Limb (tissue), 2 donors: Measurements from ENCODE around the gene TP63.
"Not testable (repeated sequence)": the region's sequence is repeated elsewhere in the genome, so short reads cannot be mapped to it uniquely, and the experiment has no call there.

ENCODE experiments used
- DNase-seq, 2 donors: peaks; one replicate each; pipeline ENCODE4 v3.0.0-alpha.2; 2016; ENCODE audit errors: extremely low spot score in 2 of 2

TP63 gene

DNA sequence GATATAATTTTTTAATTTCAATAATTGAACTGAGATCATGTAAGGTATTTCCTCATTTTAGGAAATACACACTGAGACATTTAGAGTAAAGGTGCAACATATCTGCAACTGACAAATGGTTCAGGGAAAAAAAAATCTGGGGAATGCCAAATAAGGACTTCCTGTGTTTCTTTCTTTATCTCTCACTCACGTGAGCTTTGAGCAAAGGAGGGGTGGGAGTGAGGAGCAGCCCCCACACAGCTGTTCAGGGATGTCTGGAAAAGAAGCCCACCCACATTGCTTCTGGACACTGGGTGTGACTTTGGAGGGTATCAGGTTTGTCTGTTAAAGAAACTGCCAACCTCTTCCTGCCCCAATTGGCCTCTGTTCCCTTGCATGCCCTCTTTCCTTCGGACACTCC, 5.6 kb upstream of the TP63 start:
- peak in 1 of 2 donors; percentile 28 for DNase-seq

DNA sequence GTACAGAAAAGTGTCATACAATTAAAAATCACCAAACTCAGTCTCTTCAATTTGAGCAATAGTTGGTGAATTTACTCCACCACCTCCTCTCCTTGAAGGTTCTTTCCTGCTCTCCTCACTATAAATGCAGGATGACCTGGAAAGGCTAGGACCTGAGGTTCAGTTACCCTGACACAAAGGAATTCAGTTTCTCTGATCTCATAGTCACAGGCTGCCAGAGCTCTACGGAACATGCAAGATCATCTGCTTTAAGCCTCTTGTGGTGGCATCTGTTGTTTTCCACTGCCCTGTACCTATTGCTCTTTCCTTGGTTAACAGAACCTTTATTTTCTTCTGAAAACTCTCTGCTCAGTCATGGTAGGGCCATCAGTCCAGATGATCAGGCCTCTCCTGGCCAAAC, 4.9 kb upstream of the TP63 start:
- no peak for DNase-seq

DNA sequence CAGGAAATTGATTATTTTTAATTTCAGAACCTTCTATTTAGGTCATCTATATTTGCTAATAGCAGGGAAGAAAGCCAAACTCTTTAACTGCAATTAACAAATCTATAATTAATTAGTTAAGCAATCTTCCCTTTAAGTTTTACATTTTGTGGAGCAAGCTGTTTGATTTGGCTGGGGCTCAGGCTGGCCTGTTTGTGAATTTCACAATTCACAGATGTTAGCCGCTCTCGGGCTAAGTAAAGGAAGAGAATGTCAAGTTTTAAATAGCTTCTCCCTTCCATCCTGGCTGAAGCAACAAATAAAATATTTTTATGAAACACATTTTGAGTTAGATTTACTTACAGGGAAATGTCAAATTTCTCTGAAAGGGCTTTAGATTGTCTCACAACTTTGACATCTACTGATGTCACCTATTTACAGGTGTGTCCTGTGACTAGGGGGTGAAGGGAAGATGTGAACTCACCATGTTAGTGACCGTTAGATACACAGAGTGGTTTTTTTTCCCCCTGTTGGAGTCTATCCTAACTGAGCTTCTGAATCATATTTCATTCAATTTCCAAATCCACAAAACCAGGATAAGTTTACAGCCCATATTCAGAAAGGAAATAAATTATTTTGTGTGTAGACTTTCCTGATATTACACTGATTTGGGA, 1.3 kb upstream of the TP63 start:
- DNase-seq = no peak

DNA sequence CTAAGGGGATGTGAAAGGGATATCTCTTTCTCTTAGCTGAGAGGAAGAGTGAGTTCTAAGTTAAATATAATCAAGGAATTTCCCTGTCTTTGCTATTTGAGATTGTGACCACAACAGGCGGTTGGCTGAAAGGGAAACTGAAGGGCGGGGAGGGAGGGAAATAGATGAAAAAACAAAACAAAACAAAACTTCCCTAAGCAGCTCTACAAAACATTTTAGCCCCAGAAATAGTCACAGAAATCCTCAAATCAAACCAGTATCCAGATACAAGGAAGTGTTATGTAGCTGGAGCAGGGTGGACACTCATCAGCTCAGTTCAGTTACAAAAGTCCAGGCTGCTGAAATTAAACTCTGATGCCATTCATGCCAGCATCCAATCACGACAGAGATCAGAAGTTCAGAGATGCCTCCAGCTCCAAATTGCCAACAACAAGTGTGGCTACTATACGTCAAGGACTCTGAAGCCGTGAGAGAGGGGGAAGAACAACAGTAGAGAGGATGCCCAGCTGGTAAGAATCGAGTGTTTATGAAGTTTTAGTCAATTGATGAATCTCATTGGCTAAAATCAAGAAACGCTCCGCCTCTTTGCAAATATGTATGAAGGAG, 319 bp upstream of the TP63 start:
- DNase-seq = peak in 1 of 2 donors; percentile 9

DNA sequence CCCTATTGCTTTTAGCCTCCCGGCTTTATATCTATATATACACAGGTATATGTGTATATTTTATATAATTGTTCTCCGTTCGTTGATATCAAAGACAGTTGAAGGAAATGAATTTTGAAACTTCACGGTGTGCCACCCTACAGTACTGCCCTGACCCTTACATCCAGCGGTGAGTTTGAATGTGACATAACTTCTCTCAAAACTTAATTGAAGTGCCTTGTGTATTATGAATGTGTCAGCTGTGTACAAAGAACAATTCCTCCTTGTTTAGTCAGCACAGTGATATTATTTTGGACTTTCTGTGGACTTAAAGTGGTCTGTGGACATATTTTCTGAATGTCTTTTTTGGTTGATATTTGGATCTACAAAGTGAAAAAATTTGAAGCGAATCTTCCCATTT, 220 bp downstream of the TP63 start:
- DNase-seq = no peak

- DNase-seq = no peak
Measured at GRCh38 chr3:189632242-189632641, 1.1 kb downstream of the TP63 start.

DNA sequence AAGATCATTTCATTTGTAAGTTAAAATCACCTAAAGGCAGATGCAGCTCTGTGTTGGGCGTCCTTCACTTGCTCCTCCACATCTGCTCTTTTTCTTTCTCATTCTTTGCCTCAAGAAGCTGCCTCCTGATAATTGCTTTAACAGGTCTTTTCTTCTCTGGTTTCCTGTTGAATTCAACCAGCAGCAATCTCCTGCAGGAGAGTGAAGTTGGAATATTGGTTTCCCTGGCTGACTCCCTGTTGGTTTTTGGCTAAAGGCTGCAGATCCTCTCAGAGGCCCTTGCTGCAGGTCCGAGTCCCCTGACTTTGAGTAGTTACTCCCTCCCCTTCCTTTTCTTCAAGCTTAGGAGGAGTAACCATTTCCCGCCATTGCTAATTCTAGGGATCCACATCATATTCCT, 4.2 kb downstream of the TP63 start:
- DNase-seq = no peak

GRCh38 chr3:189636048-189636447, 4.9 kb downstream of the TP63 start:
- DNase-seq = no peak

DNA sequence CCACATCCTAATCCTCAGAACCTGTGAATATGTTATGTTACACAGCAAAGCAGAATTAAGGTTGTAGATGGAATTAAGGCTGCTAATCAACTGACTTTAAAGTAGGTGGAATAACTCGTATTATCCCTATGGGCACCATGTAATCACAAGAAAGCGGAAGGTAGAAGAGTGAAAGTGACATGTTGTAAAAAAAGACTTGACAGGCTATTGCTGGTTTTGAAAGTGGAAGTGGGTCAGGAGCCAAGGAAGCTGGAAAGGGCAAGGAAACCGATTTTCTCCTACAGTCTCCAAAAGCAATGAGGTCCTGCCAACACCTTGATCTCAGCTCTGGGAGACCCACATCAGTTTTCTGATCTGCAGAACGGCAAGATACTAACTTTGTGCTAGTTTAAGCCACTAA, 6.6 kb downstream of the TP63 start:
- no peak for DNase-seq

- no peak for DNase-seq
Measured at GRCh38 chr3:189638276-189639031, 7.3 kb downstream of the TP63 start.

GRCh38 chr3:189641776-189642175, 10.6 kb downstream of the TP63 start:
- no peak for DNase-seq

GRCh38 chr3:189646853-189647542, 15.8 kb downstream of the TP63 start:
- no peak for DNase-seq

DNA sequence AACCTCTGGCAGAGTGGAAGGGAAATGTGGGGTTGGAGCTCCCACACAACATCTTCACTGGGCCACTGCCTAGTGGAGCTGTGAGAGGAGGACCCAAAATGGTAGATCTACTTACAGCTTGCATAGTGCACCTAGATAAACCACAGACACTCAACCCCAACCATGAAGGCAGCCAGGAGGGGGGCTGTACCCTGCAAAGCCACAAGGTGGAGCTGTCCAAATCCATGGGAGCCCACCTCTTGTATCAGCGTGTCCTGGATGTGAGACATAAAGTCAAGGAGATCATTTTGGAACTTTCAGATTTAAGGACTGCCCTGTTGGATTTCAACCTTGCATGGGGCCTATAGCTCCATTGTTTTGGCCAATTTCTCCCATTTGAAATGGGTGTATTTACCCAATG, 20.9 kb downstream of the TP63 start:
- DNase-seq = no peak

- DNase-seq = no peak
Measured at GRCh38 chr3:189655617-189656016, 24.4 kb downstream of the TP63 start.

DNA sequence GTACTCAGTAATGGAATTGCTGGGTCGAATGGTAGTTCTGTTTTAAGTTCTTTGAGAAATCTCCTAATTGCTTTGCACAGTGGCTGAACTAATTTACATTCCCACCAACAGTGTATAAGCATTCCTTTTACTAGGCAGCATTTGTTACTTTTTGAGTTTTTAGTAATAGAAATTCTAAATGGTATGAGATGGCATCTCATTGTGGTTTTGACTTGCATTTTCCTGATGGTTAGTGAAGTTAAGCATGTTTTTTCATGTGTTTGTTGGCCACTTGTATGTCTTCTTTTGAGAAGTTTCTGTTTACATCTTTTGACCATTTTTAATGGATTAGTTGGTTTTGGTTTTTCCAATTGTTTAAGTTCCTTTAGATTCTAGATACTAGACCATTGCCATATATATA, 28.4 kb downstream of the TP63 start:
- no peak for DNase-seq

GRCh38 chr3:189664311-189664710, 33.1 kb downstream of the TP63 start:
- peak in 1 of 2 donors; percentile 21 for DNase-seq

- not testable (repeated sequence) for DNase-seq
Measured at GRCh38 chr3:189672346-189672745, 41.2 kb downstream of the TP63 start.

- DNase-seq = no peak
Measured at GRCh38 chr3:189673535-189673934, 42.3 kb downstream of the TP63 start.

DNA sequence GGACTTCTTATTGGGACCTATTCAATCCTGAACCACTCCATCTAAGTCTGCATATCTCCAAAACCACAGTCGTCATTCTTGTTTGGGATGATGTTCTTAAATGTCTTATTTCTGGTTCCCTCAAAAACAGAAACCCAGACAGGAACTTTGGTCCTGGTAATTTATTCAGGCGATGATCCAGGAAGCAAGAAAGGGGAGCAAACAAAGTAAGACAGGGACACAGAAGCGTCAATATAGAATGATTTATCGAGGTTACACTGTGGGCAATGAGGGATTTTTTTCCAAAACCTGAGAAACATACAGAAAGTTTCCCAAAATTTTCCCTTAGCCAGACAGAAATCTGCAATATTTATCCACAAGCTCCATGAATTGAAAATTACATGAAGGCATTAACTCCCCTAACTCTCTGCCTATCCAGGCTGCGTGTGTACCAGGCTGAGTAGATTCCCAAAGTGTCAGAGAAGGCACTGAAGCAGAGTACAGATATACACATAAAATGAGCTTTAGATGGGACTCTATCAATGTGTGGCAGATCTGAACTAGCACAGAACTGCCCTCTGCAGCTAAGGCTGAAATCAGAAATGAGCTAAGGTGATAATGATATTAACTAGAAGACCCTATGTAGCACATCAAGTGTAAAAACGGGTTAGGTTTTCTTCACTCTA, 43.2 kb downstream of the TP63 start:
- no peak for DNase-seq

DNA sequence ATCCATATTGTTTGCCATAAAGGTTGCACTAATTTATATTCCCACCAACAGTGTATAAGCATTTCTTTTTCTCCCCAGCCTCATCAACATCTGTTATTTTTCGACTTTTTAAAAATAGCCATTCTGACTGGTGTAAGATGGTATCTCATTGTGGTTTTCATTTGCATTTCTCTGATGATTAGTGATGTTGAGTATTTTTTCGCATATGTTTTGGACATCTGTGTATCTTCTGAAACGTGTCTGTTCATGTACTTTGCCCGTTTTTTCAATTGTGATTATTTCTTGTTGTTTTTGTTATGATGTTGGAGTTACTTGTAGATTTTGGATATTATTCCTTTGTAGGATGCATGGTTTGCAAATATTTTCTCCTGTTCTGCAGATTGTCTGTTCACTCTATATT, 46.5 kb downstream of the TP63 start:
- DNase-seq = no peak

DNA sequence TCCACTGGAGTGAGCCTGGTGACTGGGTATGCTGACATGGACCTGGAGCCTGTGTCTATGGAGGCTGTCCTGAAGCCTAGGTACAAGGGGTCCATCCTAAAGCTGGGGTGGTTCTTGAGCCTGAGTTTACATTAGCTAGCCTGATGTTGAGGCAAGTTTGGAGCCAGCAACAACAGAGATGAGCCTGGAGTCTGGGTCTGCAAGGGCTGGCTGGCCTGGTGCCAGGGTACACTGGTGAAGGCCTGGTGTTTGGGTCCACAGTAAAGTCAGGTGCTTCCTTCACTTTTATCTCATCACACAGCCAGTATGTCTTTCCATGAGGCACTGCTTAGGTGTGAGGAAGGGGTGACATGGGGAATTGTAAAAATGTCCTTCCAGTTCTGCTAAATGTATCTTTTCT, 49.5 kb downstream of the TP63 start:
- no peak for DNase-seq
